ENCODE data around the gene SEMA3G.

DNA sequence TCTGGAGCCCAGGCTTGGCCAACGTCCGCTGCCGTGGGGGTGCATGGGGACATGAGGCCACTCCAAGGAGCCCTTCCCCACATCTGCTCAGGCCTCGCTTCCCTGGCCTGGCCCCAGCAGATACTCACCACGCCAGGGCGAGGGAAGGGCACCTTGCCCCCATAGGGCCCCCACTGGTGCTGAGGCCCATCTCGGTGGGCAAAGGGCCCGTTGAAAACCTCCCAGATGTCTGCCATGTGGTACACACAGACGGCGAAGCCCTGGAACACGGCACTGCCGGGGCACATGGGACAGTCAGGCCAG, 4.7 kb downstream of the SEMA3G start:
- TF ChIP-seq, protein P1, sequence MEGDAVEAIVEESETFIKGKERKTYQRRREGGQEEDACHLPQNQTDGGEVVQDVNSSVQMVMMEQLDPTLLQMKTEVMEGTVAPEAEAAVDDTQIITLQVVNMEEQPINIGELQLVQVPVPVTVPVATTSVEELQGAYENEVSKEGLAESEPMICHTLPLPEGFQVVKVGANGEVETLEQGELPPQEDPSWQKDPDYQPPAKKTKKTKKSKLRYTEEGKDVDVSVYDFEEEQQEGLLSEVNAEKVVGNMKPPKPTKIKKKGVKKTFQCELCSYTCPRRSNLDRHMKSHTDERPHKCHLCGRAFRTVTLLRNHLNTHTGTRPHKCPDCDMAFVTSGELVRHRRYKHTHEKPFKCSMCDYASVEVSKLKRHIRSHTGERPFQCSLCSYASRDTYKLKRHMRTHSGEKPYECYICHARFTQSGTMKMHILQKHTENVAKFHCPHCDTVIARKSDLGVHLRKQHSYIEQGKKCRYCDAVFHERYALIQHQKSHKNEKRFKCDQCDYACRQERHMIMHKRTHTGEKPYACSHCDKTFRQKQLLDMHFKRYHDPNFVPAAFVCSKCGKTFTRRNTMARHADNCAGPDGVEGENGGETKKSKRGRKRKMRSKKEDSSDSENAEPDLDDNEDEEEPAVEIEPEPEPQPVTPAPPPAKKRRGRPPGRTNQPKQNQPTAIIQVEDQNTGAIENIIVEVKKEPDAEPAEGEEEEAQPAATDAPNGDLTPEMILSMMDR (IDR thresholded peaks at IDR 0.05) = no peak
- TF ChIP-seq POLR2A (IDR thresholded peaks at IDR 0.05) = no peak

Measured in thyroid gland (tissue), 4 donors.